Right kidney (tissue), 1 donor: Measurements from ENCODE around the gene DYNC1H1.

ENCODE experiments used
- DNase-seq: peaks from one replicate; pipeline ENCODE4 v3.0.0-alpha.2; 2016

DYNC1H1 gene

DNA sequence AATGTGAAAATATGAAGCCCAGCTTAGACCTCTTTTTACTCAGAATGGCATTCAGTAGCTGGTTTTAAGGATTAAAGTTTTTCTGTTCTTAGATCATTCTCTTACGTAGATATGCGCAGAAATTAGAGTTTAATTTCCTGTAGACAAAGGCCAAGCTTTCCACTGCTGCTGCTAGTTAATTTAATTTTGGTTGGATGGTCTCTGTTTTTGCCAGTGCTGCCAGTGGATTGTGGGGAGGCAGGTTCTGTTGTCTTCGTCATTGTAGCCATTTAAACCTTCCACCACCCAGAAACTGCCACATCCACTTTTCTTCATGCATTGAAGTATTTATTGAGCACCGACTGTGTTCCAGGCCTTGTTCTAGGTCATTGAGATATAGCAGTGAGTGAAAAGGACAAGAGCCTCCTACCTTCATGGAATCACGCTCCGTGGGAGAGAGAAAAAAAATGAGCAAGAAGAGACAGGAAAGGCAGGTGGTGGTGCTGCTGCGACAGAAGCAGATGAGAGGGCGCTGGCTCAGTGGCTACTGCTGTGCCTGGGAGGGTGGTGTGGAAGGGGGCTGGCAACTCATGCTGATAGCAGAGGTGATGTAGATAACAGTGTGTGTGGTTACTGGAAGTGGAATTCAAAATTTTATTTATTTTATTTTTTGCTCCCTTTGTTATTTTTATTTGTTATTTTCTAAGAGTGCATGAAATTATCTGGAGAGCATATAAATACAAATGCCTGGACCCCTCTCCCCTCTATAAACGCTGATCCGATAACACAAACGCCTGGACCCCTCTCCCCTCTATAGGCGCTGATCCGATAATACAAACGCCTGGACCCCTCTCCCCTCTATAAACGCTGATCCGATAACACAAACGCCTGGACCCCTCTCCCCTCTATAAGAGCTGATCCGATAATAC, 33.3 kb downstream of the DYNC1H1 start:
- no peak for DNase-seq

GRCh38 chr14:102000902-102001301, 36.5 kb downstream of the DYNC1H1 start:
- DNase-seq = no peak

GRCh38 chr14:102005336-102005735, 41.0 kb downstream of the DYNC1H1 start:
- no peak for DNase-seq

- no peak for DNase-seq
These were observed 43.6 kb downstream of the DYNC1H1 start for GRCh38 chr14:102007916-102008418.

DNA sequence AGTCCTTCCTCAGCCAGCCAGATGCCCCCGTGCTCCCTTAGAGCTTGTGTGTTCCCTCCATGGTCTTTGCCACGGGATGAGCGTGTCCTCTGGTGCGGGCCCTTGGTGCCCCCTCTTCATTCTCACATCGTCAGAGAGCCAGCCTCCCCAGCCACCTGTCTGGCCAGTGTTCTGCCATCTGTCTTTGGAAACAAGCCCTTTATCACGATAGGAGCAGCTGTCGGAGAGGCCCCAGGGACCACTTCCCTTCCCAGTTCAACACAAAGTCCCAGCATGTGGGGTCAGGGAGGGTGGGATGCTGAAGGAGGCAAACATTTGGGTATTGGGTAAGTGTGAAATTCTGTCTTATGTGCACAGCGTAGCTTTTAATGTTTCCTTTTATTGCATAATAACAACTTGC, 44.5 kb downstream of the DYNC1H1 start:
- DNase-seq = no peak

DNA sequence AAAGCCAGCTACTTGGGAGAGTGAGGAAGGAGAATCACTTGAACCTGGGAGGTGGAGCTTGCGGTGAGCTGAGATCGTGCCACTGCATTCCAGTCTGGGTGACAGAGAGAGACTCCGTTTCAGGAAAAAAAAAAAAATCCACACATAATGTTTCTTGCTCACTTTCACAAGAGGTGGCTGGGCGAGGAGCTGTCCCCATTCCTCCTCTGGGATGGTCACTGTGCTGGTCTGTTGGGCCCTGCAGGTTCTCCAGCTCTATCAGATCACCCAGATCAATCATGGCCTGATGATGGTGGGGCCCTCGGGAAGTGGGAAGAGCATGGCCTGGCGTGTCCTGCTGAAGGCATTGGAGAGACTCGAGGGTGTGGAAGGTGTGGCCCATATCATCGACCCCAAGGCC, 47.3 kb downstream of the DYNC1H1 start:
- no peak for DNase-seq

DNA sequence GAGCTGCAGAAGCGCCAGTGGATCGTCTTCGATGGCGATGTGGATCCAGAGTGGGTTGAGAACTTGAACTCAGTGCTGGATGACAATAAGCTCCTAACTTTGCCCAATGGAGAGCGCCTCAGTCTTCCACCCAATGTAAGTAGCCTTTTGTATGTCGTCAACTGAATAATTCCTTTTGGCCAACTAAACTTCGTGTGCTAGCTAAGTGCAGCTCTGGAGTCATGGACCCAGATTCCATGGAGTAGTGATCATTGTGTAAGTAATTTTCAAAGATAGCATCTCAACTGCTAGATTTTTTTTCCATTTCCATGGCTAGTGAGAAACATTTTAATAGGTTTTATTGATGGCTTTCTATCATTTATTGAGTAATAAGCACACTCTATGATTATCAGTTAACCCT, 48.0 kb downstream of the DYNC1H1 start:
- no peak for DNase-seq

DNA sequence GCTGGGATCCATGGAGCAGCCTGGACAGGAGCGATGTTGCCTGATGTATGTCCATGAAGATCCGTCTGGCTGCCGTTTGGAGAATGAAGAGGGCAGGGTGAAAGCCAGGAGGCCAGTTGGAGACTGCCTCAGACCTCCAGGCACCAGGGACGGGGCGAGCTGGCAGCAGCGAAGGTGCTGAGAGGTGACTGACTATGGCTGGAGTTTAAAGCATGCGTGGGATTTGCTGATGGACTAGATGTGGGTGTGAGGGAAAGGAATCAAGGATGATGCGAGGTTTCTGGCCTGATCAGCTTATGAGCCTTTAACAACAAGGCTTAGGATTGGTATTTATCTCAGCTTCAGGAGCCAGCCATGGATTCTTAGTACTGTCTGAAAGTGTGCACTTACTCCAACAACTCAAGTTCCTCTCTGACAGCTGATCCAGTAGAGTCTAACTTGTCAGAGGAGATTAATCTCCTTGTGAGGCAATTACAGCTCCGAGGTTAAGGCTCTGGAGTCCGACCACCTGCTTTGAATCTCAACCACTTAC, 49.4 kb downstream of the DYNC1H1 start:
- DNase-seq = no peak

DNA sequence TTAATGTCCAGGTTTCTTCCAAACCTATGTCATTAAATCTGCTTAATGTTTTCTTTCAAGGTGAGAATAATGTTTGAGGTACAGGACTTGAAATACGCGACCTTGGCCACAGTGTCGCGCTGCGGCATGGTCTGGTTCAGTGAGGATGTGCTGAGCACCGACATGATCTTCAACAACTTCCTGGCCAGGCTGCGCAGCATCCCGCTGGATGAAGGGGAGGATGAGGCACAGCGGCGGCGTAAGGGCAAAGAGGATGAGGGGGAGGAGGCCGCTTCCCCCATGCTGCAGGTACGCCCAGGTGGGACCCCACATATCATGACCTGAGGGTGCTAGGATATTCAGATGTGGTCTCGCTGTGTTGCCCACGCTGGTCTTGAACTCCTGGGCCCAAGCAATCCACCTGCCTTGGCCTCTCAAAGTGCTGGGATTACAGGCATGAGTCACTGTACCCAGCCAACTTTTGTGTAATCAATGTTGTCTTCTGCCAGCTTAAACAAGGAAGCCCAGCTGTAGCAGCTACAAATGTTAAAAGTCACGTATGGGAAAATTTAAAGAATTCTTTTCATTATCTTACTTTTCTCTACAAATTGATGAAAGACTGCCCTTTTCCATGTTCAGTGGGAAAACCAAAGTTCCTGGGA, 50.8 kb downstream of the DYNC1H1 start:
- DNase-seq = no peak

DNA sequence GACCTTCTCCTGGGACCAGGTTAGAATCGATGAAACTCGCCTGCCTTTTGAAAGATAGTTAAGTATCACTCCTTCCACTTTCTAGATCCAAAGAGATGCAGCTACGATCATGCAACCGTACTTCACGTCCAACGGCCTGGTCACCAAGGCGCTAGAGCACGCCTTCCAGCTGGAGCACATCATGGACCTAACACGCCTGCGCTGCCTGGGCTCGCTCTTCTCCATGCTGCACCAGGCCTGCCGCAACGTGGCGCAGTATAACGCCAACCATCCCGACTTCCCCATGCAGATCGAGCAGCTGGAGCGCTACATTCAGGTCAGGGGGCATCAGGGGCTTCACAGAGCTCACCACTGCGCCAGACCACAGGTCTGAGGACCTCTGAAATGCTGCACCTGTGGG, 51.4 kb downstream of the DYNC1H1 start:
- no peak for DNase-seq

DNA sequence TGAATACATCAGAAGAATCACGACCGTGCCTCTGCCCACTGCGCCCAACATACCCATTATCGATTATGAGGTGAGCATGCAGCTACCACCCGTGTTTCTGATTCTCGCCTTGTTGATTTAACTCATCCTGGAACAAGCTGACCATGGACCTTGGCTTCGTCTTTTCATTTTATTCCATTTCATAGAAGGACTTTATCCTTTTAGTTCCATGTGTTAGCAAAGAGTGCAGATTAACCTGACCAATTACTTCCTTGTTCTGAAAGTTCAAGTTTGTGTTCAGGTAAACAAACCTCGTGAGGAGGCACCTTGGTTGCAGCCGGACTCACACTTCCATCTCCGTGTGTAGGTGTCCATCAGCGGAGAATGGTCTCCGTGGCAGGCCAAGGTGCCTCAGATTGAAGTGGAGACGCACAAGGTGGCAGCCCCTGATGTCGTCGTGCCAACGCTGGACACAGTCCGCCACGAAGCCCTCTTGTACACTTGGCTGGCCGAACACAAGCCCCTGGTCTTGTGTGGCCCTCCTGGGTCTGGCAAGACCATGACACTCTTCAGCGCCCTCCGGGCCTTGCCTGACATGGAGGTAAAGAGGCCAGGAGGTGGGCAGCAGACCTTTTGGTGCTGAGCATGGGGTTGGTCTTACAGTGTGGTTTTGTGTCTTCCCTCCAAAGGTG, 52.2 kb downstream of the DYNC1H1 start:
- no peak for DNase-seq

- no peak for DNase-seq
These were observed 53.9 kb downstream of the DYNC1H1 start for GRCh38 chr14:102018251-102018650.

GRCh38 chr14:102019006-102019540, 54.7 kb downstream of the DYNC1H1 start:
- DNase-seq = no peak

DNA sequence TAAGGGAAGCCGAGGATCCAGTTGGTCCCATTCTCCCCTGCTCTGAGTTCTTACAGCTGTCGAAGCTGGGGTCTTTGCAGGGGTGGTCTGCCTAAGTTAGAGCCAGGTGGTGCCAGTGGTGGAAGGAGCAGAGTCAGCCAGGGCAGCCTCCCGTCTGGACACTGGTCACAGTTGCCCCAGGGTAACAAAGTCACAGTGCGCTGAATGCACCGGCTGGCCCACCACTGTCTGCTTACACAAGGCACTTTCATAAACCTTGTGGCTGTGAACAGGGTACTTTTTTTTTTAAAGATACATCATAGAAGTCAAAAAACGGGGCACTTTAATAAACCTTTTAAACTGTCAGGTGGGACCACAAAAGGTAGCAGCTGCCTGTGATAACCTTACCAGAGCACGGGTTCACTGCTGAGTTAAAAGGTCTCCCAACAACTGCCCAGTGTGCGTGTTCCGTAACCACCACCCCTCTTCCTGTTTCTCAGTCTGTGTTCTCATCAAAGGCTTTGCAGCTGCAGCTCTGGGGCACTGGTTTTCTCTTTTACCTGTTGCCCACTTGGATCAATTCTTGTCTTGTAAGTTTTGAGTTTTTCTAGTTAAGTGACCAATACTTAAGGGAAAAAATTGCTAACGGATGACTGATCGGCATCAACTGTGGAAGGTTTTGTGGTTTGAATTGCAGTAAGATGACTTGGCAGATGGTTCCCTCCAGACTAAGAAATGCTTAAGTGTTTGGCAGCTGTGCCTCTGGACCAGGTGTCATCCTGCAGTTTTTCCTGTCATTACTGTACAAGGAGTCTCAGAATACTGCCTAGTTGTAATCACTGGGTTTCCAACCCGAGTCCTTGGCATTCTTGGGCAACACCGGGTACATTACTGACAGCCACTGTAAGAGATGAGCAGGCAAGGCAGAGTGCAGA, 55.9 kb downstream of the DYNC1H1 start:
- no peak for DNase-seq

GRCh38 chr14:102026934-102027333, 62.6 kb downstream of the DYNC1H1 start:
- no peak for DNase-seq

GRCh38 chr14:102027951-102028350, 63.6 kb downstream of the DYNC1H1 start:
- no peak for DNase-seq

DNA sequence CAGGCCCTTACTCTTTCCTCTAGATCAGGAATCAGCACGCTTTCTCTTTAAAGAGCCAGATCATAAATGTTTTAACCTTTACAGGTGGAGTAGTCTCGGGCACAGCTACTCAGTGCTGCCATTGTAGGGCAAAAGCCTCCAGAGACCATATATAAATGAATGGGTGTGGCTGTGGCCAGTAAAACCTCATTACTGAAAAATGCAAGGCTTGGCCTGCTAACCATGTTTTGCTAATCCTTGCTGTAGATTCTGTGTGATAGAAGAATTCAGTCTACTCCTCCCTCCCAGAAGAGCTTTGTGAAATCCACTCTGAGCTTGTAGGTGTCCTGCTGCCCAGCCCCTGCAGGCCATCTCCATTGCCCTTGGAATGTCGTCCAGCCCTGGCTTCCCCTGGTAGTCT, 64.4 kb downstream of the DYNC1H1 start:
- DNase-seq = no peak

- no peak for DNase-seq
These were observed 65.6 kb downstream of the DYNC1H1 start for GRCh38 chr14:102029956-102030355.

- no peak for DNase-seq
These were observed 68.9 kb downstream of the DYNC1H1 start for GRCh38 chr14:102033241-102033640.

DNA sequence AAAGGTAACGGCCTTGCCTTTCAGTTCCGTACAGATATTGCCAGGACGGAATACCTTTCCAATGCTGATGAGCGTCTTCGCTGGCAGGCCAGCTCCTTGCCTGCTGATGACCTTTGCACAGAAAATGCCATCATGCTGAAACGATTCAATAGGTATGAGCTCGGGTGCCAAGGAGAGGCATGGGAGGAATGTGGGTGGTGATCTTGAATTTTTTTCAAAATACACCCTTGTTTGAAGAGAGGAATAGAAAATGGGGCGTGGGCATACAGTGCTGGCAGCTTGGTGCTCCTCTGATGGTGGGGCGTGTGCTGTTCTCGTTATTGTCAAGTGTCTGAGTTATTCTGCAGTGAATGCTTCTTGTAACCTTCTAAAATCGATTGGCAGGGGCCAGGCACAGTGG, 69.9 kb downstream of the DYNC1H1 start:
- no peak for DNase-seq

DNA sequence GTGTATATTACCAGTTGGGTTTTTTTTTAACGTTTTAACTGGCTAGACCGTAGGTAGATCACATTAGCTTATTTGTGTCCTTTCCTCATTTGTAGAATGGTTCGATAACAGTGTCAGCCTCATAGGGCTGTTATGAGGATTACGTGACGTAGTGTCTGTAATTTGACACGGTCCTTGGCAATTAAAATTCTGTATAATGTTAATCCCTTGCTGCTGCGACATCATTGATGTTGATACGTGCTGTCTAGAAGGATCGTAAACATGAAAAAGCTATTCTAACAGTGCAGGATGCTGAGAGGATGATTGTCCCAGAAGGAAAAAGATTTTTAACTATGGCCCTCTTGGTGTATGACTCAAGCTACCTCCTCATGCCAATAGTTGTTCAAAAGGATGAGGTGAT, 71.5 kb downstream of the DYNC1H1 start:
- DNase-seq = no peak

DNA sequence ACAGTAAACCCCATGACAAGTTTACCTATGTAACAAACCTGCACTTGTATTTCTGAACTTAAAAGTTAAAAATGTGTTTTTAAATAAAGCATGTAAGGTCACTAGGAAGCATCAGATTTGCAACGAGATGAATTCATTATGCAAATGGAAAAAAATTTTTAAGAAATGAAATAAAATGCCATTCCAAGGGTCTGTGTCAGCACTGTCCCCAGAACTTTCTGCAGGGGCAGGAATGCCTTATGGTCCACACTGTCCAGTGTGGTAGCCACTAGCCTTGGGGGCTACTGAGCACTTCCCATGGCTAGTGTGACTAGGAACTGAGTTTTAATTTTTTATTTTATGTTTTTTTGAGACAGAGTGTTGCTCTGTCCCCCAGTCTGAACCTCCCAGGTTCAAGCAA, 73.3 kb downstream of the DYNC1H1 start:
- no peak for DNase-seq
